OCI-LY7 (cell line): ENCODE measurements around the gene TBC1D8. TPM values are rescaled to one million over a fixed set of nuclear protein-coding genes. Genes with fewer than 3 reads are reported as not detected.

Source experiments
- BruUV-seq: library from RNA; stranded (reverse); fragments of 400-500 nt; replicated peaks from 2 replicates; lab custom pipeline; 2021; lab: Mats Ljungman, UMichigan
- CTCF ChIA-PET: fragments of 300-600 bp; sonication (Branson Sonifier 250); formaldehyde crosslinking; loops from one replicate; lab custom pipeline; 2022; ENCODE audit warnings: antibody characterized with exemption; ENCODE audit not compliant: unreplicated experiment; lab: Charles Lee
- POLR2A ChIA-PET: fragments of 300-600 bp; sonication (Branson Sonifier 250); formaldehyde crosslinking; loops from one replicate; lab custom pipeline; 2022; ENCODE audit warnings: antibody characterized with exemption; lab: Charles Lee
- DNase-seq: peaks from one replicate; pipeline ENCODE4 v3.0.0-alpha.2; 2015; ENCODE audit warnings: low spot score
- H2AFZ ChIP-seq: fragments of 200-600 bp; sonication (generic), shearing (Covaris generic); 2 replicates; pipeline ENCODE4 v1.6.1; 2014; ENCODE audit warnings: mild to moderate bottlenecking, antibody characterized with exemption, low read length, moderate library complexity
- H3K27ac ChIP-seq: fragments of 200-600 bp; sonication (generic); 2 replicates; pipeline ENCODE4 v1.5.1; 2014; ENCODE audit warnings: mixed run types, low read depth, mild to moderate bottlenecking, moderate library complexity, low read length, inconsistent platforms; ENCODE audit not compliant: poor library complexity, severe bottlenecking
- H3K36me3 ChIP-seq: fragments of 200-600 bp; sonication (generic); 2 replicates; pipeline ENCODE4 v1.6.1; 2014; ENCODE audit warnings: mild to moderate bottlenecking, antibody characterized with exemption, low read length, moderate library complexity, mixed read lengths; ENCODE audit not compliant: insufficient read depth
- H3K4me1 ChIP-seq: fragments of 200-600 bp; sonication (generic); 2 replicates; pipeline ENCODE4 v1.5.1; 2014; ENCODE audit warnings: mild to moderate bottlenecking, low read length; ENCODE audit not compliant: insufficient read depth, poor library complexity, severe bottlenecking
- H3K4me2 ChIP-seq: fragments of 200-600 bp; sonication (generic); 2 replicates; pipeline ENCODE4 v1.6.1; 2014; ENCODE audit warnings: mild to moderate bottlenecking, low read length
- H3K4me3 ChIP-seq: fragments of 200-600 bp; sonication (generic); 2 replicates; pipeline ENCODE4 v1.5.1; 2014; ENCODE audit warnings: mild to moderate bottlenecking, low read depth, low read length; ENCODE audit not compliant: poor library complexity, severe bottlenecking
- H3K79me2 ChIP-seq: fragments of 200-600 bp; sonication (generic); 2 replicates; pipeline ENCODE4 v1.6.1; 2016; ENCODE audit warnings: low read depth, mild to moderate bottlenecking, low read length, moderate library complexity, mixed read lengths; ENCODE audit not compliant: insufficient read depth
- H3K9me2 ChIP-seq: fragments of 200-600 bp; sonication (generic); 2 replicates; pipeline ENCODE4 v1.6.1; 2016; ENCODE audit warnings: mild to moderate bottlenecking, low read length, mixed read lengths; ENCODE audit not compliant: insufficient read depth
- H3K9me3 ChIP-seq: fragments of 200-600 bp; sonication (generic); 2 replicates; pipeline ENCODE4 v1.6.1; 2014; ENCODE audit warnings: mild to moderate bottlenecking, mixed run types, low read length, mixed read lengths
- H4K20me1 ChIP-seq: fragments of 200-600 bp; sonication (generic); 2 replicates; pipeline ENCODE4 v1.6.1; 2014; ENCODE audit warnings: mild to moderate bottlenecking, antibody characterized with exemption, low read length, moderate library complexity, mixed read lengths; ENCODE audit not compliant: insufficient read depth
- EZH2phosphoT487 ChIP-seq: fragments of 200-600 bp; sonication (generic); IDR thresholded peaks from 2 replicates; pipeline ENCODE4 v1.6.1; 2018; ENCODE audit warnings: low read depth, borderline replicate concordance, mild to moderate bottlenecking, mixed run types, antibody characterized with exemption, low read length, moderate library complexity, mixed read lengths
- intact Hi-C: fragments of 100-400 bp; cut with micrococcal nuclease; formaldehyde crosslinking; loops from one replicate; pipeline ENCODE4 v1.10.0; 2022; ENCODE audit not compliant: unreplicated experiment
- total RNA-seq, 2 experiments: library from RNA; depleted of rRNA in 1 of 2; stranded (reverse); fragments of >200 nt in 1 of 2; shearing (Covaris generic) in 1 of 2; gene quantifications; 2 replicates each; pipeline ENCODE4 v1.2.3, GENCODE V29; 2014 to 2022
- TF ChIP-seq, protein P1 (sequence below): fragments of 200-600 bp; sonication (generic); conservative IDR thresholded peaks from 2 replicates; pipeline ENCODE4 v1.5.1; 2014; ENCODE audit warnings: mild to moderate bottlenecking, antibody characterized with exemption, low read length, moderate library complexity, mixed read lengths

TBC1D8 gene
- total RNA-seq, 2 experiments from 2014 or later: 0.22 to 0.49 TPM

DNA sequence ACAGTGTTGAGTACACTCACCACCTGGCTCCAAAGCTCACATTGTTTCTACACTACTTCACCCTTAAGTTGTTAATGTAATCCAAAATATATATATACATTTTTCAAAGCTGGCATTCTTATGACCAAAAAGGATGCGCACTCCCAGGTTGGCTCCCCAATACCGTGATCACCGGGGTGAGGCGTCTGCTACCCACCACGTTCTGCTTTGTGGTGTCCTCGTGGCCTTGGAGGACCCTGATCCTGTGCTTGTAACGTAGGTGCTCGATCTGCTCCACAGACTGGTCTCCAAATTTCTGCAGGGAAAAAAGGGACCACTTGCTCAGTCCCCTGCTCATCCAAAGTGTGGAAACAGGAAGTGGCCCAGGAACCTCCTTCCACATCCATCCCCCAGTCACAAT lies 123.3 kb downstream of the TBC1D8 start:
- no peaks in the 10 kb centered on the region for H3K9me2 ChIP-seq
- CTCF ChIA-PET: no interaction called here
- no peaks in the 10 kb centered on the region for H4K20me1 ChIP-seq
- H3K27ac ChIP-seq: no peak overlapping the region
- POLR2A ChIA-PET: no interaction called here
- H3K4me3 ChIP-seq: no peak overlapping the region
- H2AFZ ChIP-seq: no peak overlapping the region
- H3K36me3 ChIP-seq: peaks cover 5% of the 10 kb centered on the region; the same call in 1 of the 2 replicates
- H3K79me2 ChIP-seq: no peaks in the 10 kb centered on the region
- H3K4me2 ChIP-seq: no peak overlapping the region
- no peaks in the 10 kb centered on the region for H3K4me1 ChIP-seq
- TF ChIP-seq, protein P1, sequence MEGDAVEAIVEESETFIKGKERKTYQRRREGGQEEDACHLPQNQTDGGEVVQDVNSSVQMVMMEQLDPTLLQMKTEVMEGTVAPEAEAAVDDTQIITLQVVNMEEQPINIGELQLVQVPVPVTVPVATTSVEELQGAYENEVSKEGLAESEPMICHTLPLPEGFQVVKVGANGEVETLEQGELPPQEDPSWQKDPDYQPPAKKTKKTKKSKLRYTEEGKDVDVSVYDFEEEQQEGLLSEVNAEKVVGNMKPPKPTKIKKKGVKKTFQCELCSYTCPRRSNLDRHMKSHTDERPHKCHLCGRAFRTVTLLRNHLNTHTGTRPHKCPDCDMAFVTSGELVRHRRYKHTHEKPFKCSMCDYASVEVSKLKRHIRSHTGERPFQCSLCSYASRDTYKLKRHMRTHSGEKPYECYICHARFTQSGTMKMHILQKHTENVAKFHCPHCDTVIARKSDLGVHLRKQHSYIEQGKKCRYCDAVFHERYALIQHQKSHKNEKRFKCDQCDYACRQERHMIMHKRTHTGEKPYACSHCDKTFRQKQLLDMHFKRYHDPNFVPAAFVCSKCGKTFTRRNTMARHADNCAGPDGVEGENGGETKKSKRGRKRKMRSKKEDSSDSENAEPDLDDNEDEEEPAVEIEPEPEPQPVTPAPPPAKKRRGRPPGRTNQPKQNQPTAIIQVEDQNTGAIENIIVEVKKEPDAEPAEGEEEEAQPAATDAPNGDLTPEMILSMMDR: no peak
- no peak for TF ChIP-seq EZH2phosphoT487
- no peaks in the 10 kb centered on the region for H3K9me3 ChIP-seq
- intact Hi-C loops: no loop called here
- DNase-seq: no peak
- no TSS peak for BruUV-seq

GRCh38 chr2:101026923-101027469 lies 124.2 kb downstream of the TBC1D8 start:
- POLR2A ChIA-PET: interaction anchor here (0.6 to 0.7 kb wide), 2 partner anchors 637 to 1288 kb away, joined by 3 read pairs; no protein-coding TSS in a partner anchor
- BruUV-seq: no TSS peak
- DNase-seq: no peak

More at GRCh38 chr2:101026923-101027469, 124.2 kb downstream of the TBC1D8 start:
- H2AFZ ChIP-seq: no peak overlapping the region
- peaks cover 5% of the 10 kb centered on the region; the same call in 1 of the 2 replicates for H3K36me3 ChIP-seq
- TF ChIP-seq EZH2phosphoT487: no peak
- TF ChIP-seq, protein P1: no peak
- H3K9me2 ChIP-seq: no peaks in the 10 kb centered on the region
- H3K9me3 ChIP-seq: no peaks in the 10 kb centered on the region
- no peaks in the 10 kb centered on the region for H3K79me2 ChIP-seq
- no peak overlapping the region for H3K4me2 ChIP-seq
- H3K4me3 ChIP-seq: no peak overlapping the region
- CTCF ChIA-PET: no interaction called here
- intact Hi-C loops: no loop called here
- no peaks in the 10 kb centered on the region for H3K4me1 ChIP-seq
- no peaks in the 10 kb centered on the region for H4K20me1 ChIP-seq
- H3K27ac ChIP-seq: no peak overlapping the region
